Naive thymus-derived CD4-positive, alpha-beta T cell (primary cell): ENCODE results near the gene DHX29. TPM values are rescaled to one million over a fixed set of nuclear protein-coding genes. Genes with fewer than 3 reads are reported as not detected.

Experiments
- ATAC-seq: fragments of 150-1000 bp; cut with Tn5 transposase; 2 replicates; pipeline ENCODE4 v1.10.0; 2021; ENCODE audit warnings: mild to moderate bottlenecking, moderate library complexity
- CTCF ChIA-PET: fragments of 350-600 bp; sonication (Branson Sonifier 250); formaldehyde crosslinking; loops from one replicate; lab custom pipeline; 2021; ENCODE audit warnings: antibody characterized with exemption; lab: Charles Lee
- POLR2A ChIA-PET: fragments of 350-600 bp; sonication (Branson Sonifier 250); formaldehyde crosslinking; loops from one replicate; lab custom pipeline; 2021; ENCODE audit warnings: antibody characterized with exemption, inconsistent platforms; lab: Charles Lee
- DNase-seq, 9 donors: peaks; one replicate each; pipeline versions ENCODE4 v3.0.0 to v3.0.0-alpha.2; 2020 to 2022; ENCODE audit warnings: mixed read lengths in 1 of 9
- H3K27ac ChIP-seq: one replicate; pipeline ENCODE4 v1.7.0; 2013; ENCODE audit warnings: mild to moderate bottlenecking, low read depth, low read length, moderate library complexity
- H3K27me3 ChIP-seq, 2 donors: one replicate each; pipeline ENCODE4 v1.7.0; 2013; ENCODE audit warnings: low read length in 2 of 2, mild to moderate bottlenecking in 2 of 2, moderate library complexity in 2 of 2; ENCODE audit not compliant: control insufficient read depth in 2 of 2, insufficient read depth in 2 of 2
- H3K36me3 ChIP-seq, 3 experiments: 1 replicate in 2 of 3; 2 replicates in 1 of 3; pipeline ENCODE4 v1.7.0; 2013; ENCODE audit warnings: low read length in 3 of 3, mild to moderate bottlenecking in 3 of 3, moderate library complexity in 1 of 3; ENCODE audit not compliant: insufficient read depth in 3 of 3, control insufficient read depth in 2 of 3
- H3K4me1 ChIP-seq, 2 donors: one replicate each; pipeline ENCODE4 v1.7.0; 2013; ENCODE audit warnings: low read length in 2 of 2, mild to moderate bottlenecking in 2 of 2, moderate library complexity in 1 of 2; ENCODE audit not compliant: control insufficient read depth in 2 of 2, insufficient read depth in 2 of 2
- H3K4me3 ChIP-seq: 2 replicates; pipeline ENCODE4 v1.7.0; 2013; ENCODE audit warnings: mild to moderate bottlenecking, low read length
- H3K9me3 ChIP-seq, 3 experiments: 1 replicate in 2 of 3; 2 replicates in 1 of 3; pipeline ENCODE4 v1.7.0; 2013; ENCODE audit warnings: low read length in 3 of 3; ENCODE audit not compliant: control insufficient read depth in 2 of 3
- H3K27ac Mint-ChIP-seq, 9 donors: one replicate each; pipeline ENCODE4 v1.8.0; 2020 to 2022; ENCODE audit warnings: mixed read lengths in 9 of 9, mild to moderate bottlenecking in 8 of 9, moderate library complexity in 5 of 9, inconsistent platforms in 2 of 9
- H3K27me3 Mint-ChIP-seq, 5 donors: one replicate each; pipeline ENCODE4 v1.8.0; 2021 to 2022; ENCODE audit warnings: mixed read lengths in 5 of 5, mild to moderate bottlenecking in 1 of 5
- H3K36me3 Mint-ChIP-seq, 5 donors: one replicate each; pipeline ENCODE4 v1.8.0; 2020 to 2022; ENCODE audit warnings: mixed read lengths in 5 of 5, mild to moderate bottlenecking in 3 of 5, inconsistent platforms in 1 of 5
- H3K4me1 Mint-ChIP-seq, 7 donors: one replicate each; pipeline ENCODE4 v1.8.0; 2020 to 2022; ENCODE audit warnings: mixed read lengths in 7 of 7, mild to moderate bottlenecking in 3 of 7, inconsistent platforms in 1 of 7
- H3K4me3 Mint-ChIP-seq, 10 donors: one replicate each; pipeline ENCODE4 v1.8.0; 2020 to 2022; ENCODE audit warnings: mild to moderate bottlenecking in 10 of 10, mixed read lengths in 10 of 10, moderate library complexity in 6 of 10, inconsistent platforms in 2 of 10
- H3K9me3 Mint-ChIP-seq, 11 donors: one replicate each; pipeline ENCODE4 v1.8.0; 2020 to 2022; ENCODE audit warnings: mixed read lengths in 11 of 11, mild to moderate bottlenecking in 4 of 11, inconsistent platforms in 1 of 11, moderate library complexity in 1 of 11
- intact Hi-C, 2 donors: fragments of 100-400 bp; cut with micrococcal nuclease; formaldehyde crosslinking; loops; one replicate each; pipeline ENCODE4 v1.15.1; 2023
- polyA plus RNA-seq, 2 donors: library from polyadenylated mRNA; unstranded; fragments of 300-500 nt; fragmentation: Illumina TruSeq; gene quantifications; one replicate each; pipeline ENCODE4 v1.2.3, GENCODE V29; 2021
- total RNA-seq, 6 experiments: library from RNA in 5 of 6; stranded (reverse) in 5 of 6; gene quantifications; 1 replicate in 5 of 6; 2 replicates in 1 of 6; pipeline ENCODE4 v1.2.3 and lab custom pipeline; 2021 to 2026

DHX29 gene
- total RNA-seq: 10 to 100 TPM; 12.5 to 19.2 (median 15.9) TPM
- 1 to 10 TPM; 5.8 to 9.5 TPM for polyA plus RNA-seq
- total RNA-seq (lab: John Stamatoyannopoulos, UW): 42.5 reads per million, percentile 68 among the genes with 10 or more reads in this experiment

DNA sequence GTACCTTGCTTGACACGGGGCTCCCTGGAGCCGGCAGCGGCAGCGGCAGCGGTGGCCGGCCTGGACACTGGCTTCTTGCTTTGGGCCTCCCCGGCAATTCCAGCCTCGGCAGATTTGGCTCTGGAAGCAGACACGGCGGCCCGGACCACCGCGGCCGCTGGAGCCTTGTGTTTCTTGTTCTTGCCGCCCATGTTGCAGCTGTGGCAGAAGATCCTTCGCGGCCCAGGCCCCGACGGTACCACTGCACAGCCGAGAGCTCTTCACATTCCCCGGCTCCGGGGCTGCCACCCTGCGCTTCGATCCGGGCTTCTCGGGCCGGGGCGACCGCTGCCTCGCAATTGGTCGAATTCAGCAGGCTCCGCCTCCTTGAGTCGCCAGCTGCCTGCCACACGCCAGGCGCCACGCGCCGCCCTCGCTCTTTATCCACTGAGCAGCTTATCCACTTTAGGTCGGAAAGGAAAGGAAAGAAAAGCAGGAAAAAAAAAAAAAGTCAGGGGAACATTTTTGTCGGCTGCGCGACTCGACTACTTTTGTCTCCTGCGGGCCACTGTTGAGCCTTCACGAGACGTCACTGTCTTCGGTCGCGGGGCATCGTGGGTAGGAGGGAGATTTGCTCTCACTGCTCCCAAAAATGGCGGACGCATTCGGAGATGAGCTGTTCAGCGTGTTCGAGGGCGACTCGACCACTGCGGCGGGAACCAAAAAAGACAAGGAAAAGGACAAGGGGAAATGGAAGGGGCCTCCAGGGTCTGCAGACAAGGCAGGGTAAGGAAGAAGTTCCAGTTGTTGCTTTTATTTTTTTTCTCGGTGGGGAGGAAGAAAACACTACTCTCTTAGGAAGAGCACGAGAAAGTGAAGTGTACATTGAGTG is at the start of gene DHX29, which contains the start of gene MTREX:
TSS of gene DHX29 (minus strand) at position 312 of the 871 bp plus-strand sequence. CDS start at position 191, 121 bp downstream.
TSS of gene MTREX (plus strand) at position 607 of the 871 bp plus-strand sequence. CDS start at position 632, 25 bp downstream.
- Histone ChIP-seq H3K4me1 (peaks cover 28 to 33% of the 10 kb centered on the region in 2 donors), H3K4me3 (peak within 1 kb of the TSS; percentile 97), H3K9me3 (no peaks in the 10 kb centered on the region), H3K36me3 (peaks cover 0 to 4% (median 0%) of the 10 kb centered on the region in 3 experiments), H3K27ac (peak within 1 kb of the TSS; percentile 89), H3K27me3 (no peaks in the 10 kb centered on the region)
- ChIA-PET POLR2A (interaction anchor here (0.6 to 1.9 kb wide), 13 partner anchors 8 to 749 kb away, joined by 3 to 8 read pairs (median 3); no protein-coding TSS in a partner anchor), CTCF (interaction anchor here (0.6 kb wide), 1 partner anchor 137 kb away, joined by 7 read pairs; no protein-coding TSS in a partner anchor)
- intact Hi-C loops: loop anchor here (1.0 to 5.0 kb wide), 12 partner anchors 9 to 1866 kb away; partner anchors contain the start of genes PLPP1 (in 2 of the 2), SLC38A9 (in 2 of the 2), ARL15 (in 1 of the 2) and CCNO (in 1 of the 2)
- peaks cover 0 to 2% (median 0%) of the 10 kb centered on the region in 11 donors for H3K9me3 Mint-ChIP-seq
- H3K27ac Mint-ChIP-seq: no peak within 1 kb of the TSS
- H3K4me1 Mint-ChIP-seq: peaks cover 15 to 34% (median 21%) of the 10 kb centered on the region in 7 donors
- no peaks in the 10 kb centered on the region for H3K27me3 Mint-ChIP-seq
- peak; percentile 85 to 93 (median 91) for DNase-seq
- no peak within 1 kb of the TSS for H3K4me3 Mint-ChIP-seq
- peaks cover 0 to 19% (median 15%) of the 10 kb centered on the region in 5 donors for H3K36me3 Mint-ChIP-seq
- ATAC-seq: peak; percentile 94

DNA sequence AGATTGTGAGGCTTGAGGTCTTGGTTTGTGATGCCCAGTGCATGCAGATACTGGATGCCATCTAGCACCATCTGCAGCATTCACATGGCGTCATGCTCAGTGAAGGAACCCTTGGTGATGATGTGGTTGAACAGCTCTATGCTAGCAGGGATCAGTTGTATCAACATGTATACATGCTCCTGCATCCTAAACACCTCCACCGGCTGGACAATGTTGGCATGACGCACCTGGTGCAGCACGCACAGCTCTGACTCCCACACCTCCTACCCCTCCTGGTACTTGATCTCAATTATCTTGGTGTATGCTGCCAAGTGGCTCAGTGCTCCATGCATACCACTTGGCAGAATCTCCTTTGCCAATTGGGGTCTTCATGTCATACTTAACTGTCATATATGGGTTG is 49.4 kb upstream of the DHX29 start:
- peaks cover 11 to 67% (median 15%) of the 10 kb centered on the region in 3 experiments for H3K36me3 ChIP-seq
- H3K27ac Mint-ChIP-seq: no peak overlapping the region
- no peaks in the 10 kb centered on the region for H3K4me1 Mint-ChIP-seq
- no peak for ATAC-seq
- H3K4me3 Mint-ChIP-seq: no peak overlapping the region
- H3K9me3 ChIP-seq: no peaks in the 10 kb centered on the region
- peaks cover 0 to 3% (median 0%) of the 10 kb centered on the region in 11 donors for H3K9me3 Mint-ChIP-seq
- peaks cover 15 to 72% (median 40%) of the 10 kb centered on the region in 5 donors for H3K36me3 Mint-ChIP-seq
- no peak for DNase-seq
- ChIA-PET POLR2A (no interaction called here), CTCF (interaction anchor here (0.5 kb wide), 1 partner anchor 452 kb away, joined by 3 read pairs; no protein-coding TSS in a partner anchor)
- intact Hi-C loops: no loop called here
- no peak overlapping the region for H3K27ac ChIP-seq
- H3K4me1 ChIP-seq: no peaks in the 10 kb centered on the region
- no peaks in the 10 kb centered on the region for H3K27me3 Mint-ChIP-seq
- no peak overlapping the region for H3K4me3 ChIP-seq
- no peaks in the 10 kb centered on the region for H3K27me3 ChIP-seq

DNA sequence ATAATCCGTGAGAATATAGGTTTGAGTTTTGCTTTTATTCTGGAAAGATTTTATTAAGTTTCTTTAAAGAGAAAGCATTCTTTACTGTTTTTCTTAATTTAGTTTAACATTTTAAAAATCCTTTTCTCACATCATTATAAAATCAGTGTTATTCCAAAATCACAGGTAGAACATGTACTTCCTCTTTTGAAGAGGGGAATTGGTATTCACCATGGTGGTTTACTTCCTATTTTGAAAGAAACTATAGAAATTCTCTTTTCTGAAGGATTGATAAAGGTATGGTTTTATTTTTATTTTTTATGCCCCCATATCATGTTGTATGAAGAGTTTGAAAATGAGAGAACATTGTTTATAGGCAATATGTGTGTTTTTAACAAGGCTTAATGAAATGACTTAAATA is 43.3 kb upstream of the DHX29 start:
- Histone ChIP-seq H3K4me3 (no peak overlapping the region), H3K4me1 (no peaks in the 10 kb centered on the region), H3K27me3 (no peaks in the 10 kb centered on the region), H3K9me3 (no peaks in the 10 kb centered on the region), H3K27ac (no peak overlapping the region), H3K36me3 (peaks cover 23 to 73% (median 35%) of the 10 kb centered on the region in 3 experiments)
- intact Hi-C loops: no loop called here
- H3K9me3 Mint-ChIP-seq: no peaks in the 10 kb centered on the region
- ChIA-PET CTCF (no interaction called here), POLR2A (no interaction called here)
- peaks cover 0 to 7% (median 0%) of the 10 kb centered on the region in 7 donors for H3K4me1 Mint-ChIP-seq
- no peak overlapping the region for H3K27ac Mint-ChIP-seq
- ATAC-seq (no peak), DNase-seq (no peak)
- H3K36me3 Mint-ChIP-seq: peaks cover 18 to 68% (median 36%) of the 10 kb centered on the region in 5 donors
- H3K27me3 Mint-ChIP-seq: no peaks in the 10 kb centered on the region
- H3K4me3 Mint-ChIP-seq: no peak overlapping the region

DNA sequence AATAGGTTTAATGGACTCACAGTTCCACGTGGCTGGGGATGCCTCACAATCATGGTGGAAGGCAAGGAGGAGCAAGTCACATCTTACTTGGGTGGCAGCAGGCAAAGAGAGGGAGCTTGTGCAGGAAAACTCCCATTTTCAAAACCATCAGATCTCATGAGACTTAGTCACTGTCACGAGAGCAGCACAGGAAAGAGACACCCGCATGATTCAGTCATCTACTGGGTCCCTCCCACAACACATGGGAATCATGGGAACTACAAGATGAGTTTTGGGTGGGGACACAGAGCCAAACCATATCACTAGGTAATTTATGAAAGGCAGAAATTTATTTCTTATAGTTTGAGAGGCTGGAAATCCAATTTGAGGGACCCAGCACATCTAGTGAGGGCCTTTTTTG is 40.3 kb upstream of the DHX29 start:
- intact Hi-C loops: loop anchor here in 1 of 2 donors (10.0 kb wide), 1 partner anchor 857 kb away; no protein-coding TSS in a partner anchor
- POLR2A ChIA-PET: no interaction called here
- H3K36me3 Mint-ChIP-seq: peaks cover 12 to 72% (median 34%) of the 10 kb centered on the region in 5 donors

DNA sequence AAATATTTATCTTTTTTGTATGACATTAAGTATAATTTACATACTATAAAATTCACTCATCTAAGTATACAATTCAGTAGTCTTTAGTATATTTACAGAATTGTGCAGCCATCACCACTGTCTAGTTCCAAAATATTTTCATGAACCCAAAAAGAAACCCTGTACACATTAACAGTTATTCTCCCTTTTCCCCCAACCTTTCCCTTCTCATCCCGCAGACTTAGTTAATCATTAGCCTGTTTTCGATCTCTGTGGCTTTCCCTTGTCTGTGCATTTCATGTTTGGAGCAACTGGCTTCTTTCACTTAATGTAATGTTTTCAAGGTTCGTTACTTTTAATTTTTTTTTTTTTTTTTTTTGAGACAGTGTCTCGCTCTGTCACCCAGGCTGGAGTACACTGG is 37.8 kb upstream of the DHX29 start:
- POLR2A ChIA-PET: no interaction called here
- H3K27ac ChIP-seq: no peak overlapping the region
- H3K36me3 Mint-ChIP-seq: peaks cover 12 to 58% (median 25%) of the 10 kb centered on the region in 5 donors
- peaks cover 2 to 11% (median 3%) of the 10 kb centered on the region in 7 donors for H3K4me1 Mint-ChIP-seq
- no peak overlapping the region for H3K27ac Mint-ChIP-seq
- H3K9me3 Mint-ChIP-seq: no peaks in the 10 kb centered on the region
- H3K36me3 ChIP-seq: peaks cover 20 to 73% (median 23%) of the 10 kb centered on the region in 3 experiments
- ATAC-seq (no peak), DNase-seq (no peak)
- no peak overlapping the region for H3K4me3 Mint-ChIP-seq
- intact Hi-C loops: loop anchor here in 1 of 2 donors (10.0 kb wide), 1 partner anchor 859 kb away; no protein-coding TSS in a partner anchor
- H3K27me3 Mint-ChIP-seq: no peaks in the 10 kb centered on the region
- H3K4me3 ChIP-seq: no peak overlapping the region
- no peaks in the 10 kb centered on the region for H3K4me1 ChIP-seq
- no peaks in the 10 kb centered on the region for H3K9me3 ChIP-seq
- CTCF ChIA-PET: interaction anchor here (0.7 to 1.1 kb wide), 2 partner anchors 52 to 347 kb away, joined by 3 read pairs; no protein-coding TSS in a partner anchor
- no peaks in the 10 kb centered on the region for H3K27me3 ChIP-seq

More for the DNA sequence above, 40.3 kb upstream of the DHX29 start:
- H3K4me3 Mint-ChIP-seq: no peak overlapping the region
- Histone ChIP-seq H3K4me3 (no peak overlapping the region), H3K36me3 (peaks cover 20 to 64% (median 23%) of the 10 kb centered on the region in 3 experiments), H3K27ac (no peak overlapping the region), H3K9me3 (no peaks in the 10 kb centered on the region), H3K27me3 (no peaks in the 10 kb centered on the region), H3K4me1 (no peaks in the 10 kb centered on the region)
- CTCF ChIA-PET: no interaction called here
- ATAC-seq (no peak), DNase-seq (no peak)
- no peaks in the 10 kb centered on the region for H3K27me3 Mint-ChIP-seq
- H3K27ac Mint-ChIP-seq: peak overlapping the region in 1 of 9 donors; percentile 43
- H3K4me1 Mint-ChIP-seq: peaks cover 2 to 11% (median 3%) of the 10 kb centered on the region in 7 donors
- H3K9me3 Mint-ChIP-seq: no peaks in the 10 kb centered on the region

DNA sequence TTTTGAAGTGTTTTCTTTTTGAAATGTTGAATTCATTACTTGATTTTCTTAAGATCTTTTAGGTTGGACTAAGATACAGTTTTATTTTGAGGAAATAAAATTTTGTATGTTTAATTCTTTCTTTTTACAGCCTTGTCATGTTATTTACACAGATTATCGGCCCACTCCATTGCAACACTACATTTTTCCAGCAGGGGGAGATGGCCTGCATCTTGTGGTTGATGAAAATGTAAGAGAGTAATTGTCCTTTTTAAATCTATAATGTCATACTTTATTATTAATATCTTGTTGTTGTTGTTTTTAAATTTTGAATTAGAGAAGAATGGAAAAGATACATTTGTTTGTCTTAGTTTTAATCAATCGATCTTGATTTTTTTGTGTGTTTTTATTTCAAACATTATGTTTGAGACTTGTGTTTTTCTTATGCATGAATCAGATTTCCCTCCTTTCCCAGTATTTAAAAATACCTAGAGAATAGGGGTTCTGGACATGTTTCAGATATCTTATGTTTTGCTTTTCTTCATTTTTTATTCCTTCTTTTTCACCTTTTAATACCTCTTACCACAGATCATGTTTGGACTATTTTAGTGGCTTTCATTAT is 37.0 kb upstream of the DHX29 start:
- peak; percentile 18 to 60 (median 47) for DNase-seq
- H3K27ac Mint-ChIP-seq: no peak overlapping the region
- Histone ChIP-seq H3K4me1 (no peaks in the 10 kb centered on the region), H3K27ac (no peak overlapping the region), H3K36me3 (peaks cover 17 to 65% (median 20%) of the 10 kb centered on the region in 3 experiments), H3K4me3 (no peak overlapping the region), H3K9me3 (no peaks in the 10 kb centered on the region), H3K27me3 (no peaks in the 10 kb centered on the region)
- no peaks in the 10 kb centered on the region for H3K27me3 Mint-ChIP-seq
- H3K4me3 Mint-ChIP-seq: no peak overlapping the region
- H3K36me3 Mint-ChIP-seq: peaks cover 12 to 50% (median 21%) of the 10 kb centered on the region in 5 donors
- CTCF ChIA-PET: interaction anchor here (1.1 kb wide), 1 partner anchor 348 kb away, joined by 3 read pairs; no protein-coding TSS in a partner anchor
- POLR2A ChIA-PET: no interaction called here
- H3K9me3 Mint-ChIP-seq: no peaks in the 10 kb centered on the region
- ATAC-seq: peak; percentile 79
- intact Hi-C loops: loop anchor here (1.0 to 10.0 kb wide), 4 partner anchors 172 to 860 kb away; no protein-coding TSS in a partner anchor
- H3K4me1 Mint-ChIP-seq: peaks cover 2 to 11% (median 3%) of the 10 kb centered on the region in 7 donors
